IMR-90 (cell line): Measurements from ENCODE around the gene SLC35F6. TPM values are rescaled to one million over a fixed set of nuclear protein-coding genes. Genes with fewer than 3 reads are reported as not detected.

ENCODE experiments used
- ATAC-seq: fragments of 200-7000 bp; cut with Tn5 transposase; 2 replicates; pipeline ENCODE4 v1.9.1; 2020; ENCODE audit warnings: low read depth, mild to moderate bottlenecking, moderate library complexity
- BruUV-seq: library from RNA; stranded (reverse); fragments of 400-500 nt; replicated peaks from 2 replicates; lab custom pipeline; 2021; lab: Mats Ljungman, UMichigan
- CTCF ChIA-PET: fragments of 300-600 bp; formaldehyde crosslinking; extraction: SDS; loops from one replicate; lab custom pipeline; 2021; ENCODE audit warnings: antibody characterized with exemption; lab: Yijun Ruan, JAX
- POLR2A ChIA-PET: fragments of 300-600 bp; sonication (Branson Sonifier 250); formaldehyde crosslinking; loops from one replicate; lab custom pipeline; 2022; ENCODE audit warnings: antibody characterized with exemption; ENCODE audit not compliant: unreplicated experiment; lab: Charles Lee
- DNase-seq: peaks from one replicate; pipeline ENCODE4 v3.0.0; 2013
- H2AFZ ChIP-seq: replicated peaks from 2 replicates; pipeline ENCODE3; 2013; ENCODE audit warnings: low read length, mild to moderate bottlenecking; ENCODE audit not compliant: poor library complexity
- H2AK5ac ChIP-seq: 2 replicates; pipeline ENCODE4 v1.6.1; 2013; ENCODE audit warnings: low read depth, low read length, inconsistent platforms
- H2AK9ac ChIP-seq: replicated peaks from 2 replicates; pipeline ENCODE3; 2013; ENCODE audit warnings: mild to moderate bottlenecking, low read depth, low read length, moderate library complexity; ENCODE audit not compliant: poor library complexity
- H2BK120ac ChIP-seq: 2 replicates; pipeline ENCODE4 v1.6.1; 2013; ENCODE audit warnings: low read depth, low read length, inconsistent platforms
- H2BK15ac ChIP-seq: 3 replicates; pipeline ENCODE4 v1.6.1; 2013; ENCODE audit warnings: low read depth, low read length, inconsistent platforms
- H2BK20ac ChIP-seq: 2 replicates; pipeline ENCODE4 v1.6.1; 2013; ENCODE audit warnings: low read depth, mild to moderate bottlenecking, inconsistent platforms, low read length, moderate library complexity
- H2BK5ac ChIP-seq: 2 replicates; pipeline ENCODE4 v1.6.1; 2013; ENCODE audit warnings: mild to moderate bottlenecking, low read depth, low read length, inconsistent platforms; ENCODE audit not compliant: poor library complexity, severe bottlenecking
- H3K14ac ChIP-seq: replicated peaks from 2 replicates; pipeline ENCODE4 v1.6.1; 2013; ENCODE audit warnings: low read depth, low read length, inconsistent platforms
- H3K18ac ChIP-seq: 2 replicates; pipeline ENCODE4 v1.6.1; 2013; ENCODE audit warnings: low read depth, low read length, control low read depth
- H3K23ac ChIP-seq: 2 replicates; pipeline ENCODE4 v1.6.1; 2013; ENCODE audit warnings: low read depth, low read length, inconsistent platforms
- H3K27ac ChIP-seq: 2 replicates; pipeline ENCODE4 v1.5.1; 2013; ENCODE audit warnings: mild to moderate bottlenecking, control low read depth, low read length; ENCODE audit not compliant: insufficient read depth
- H3K27me3 ChIP-seq: 2 replicates; pipeline ENCODE4 v1.6.1; 2013; ENCODE audit warnings: low read length; ENCODE audit not compliant: control insufficient read depth, insufficient read depth
- H3K36me3 ChIP-seq: 2 replicates; pipeline ENCODE4 v1.6.1; 2013; ENCODE audit warnings: low read length, mixed read lengths; ENCODE audit not compliant: control insufficient read depth, insufficient read depth
- H3K4ac ChIP-seq: 2 replicates; pipeline ENCODE4 v1.6.1; 2013; ENCODE audit warnings: low read depth, low read length, inconsistent platforms
- H3K4me1 ChIP-seq: 2 replicates; pipeline ENCODE4 v1.6.1; 2013; ENCODE audit warnings: low read length, mixed read lengths; ENCODE audit not compliant: control insufficient read depth, insufficient read depth
- H3K4me2 ChIP-seq: 2 replicates; pipeline ENCODE4 v1.6.1; 2013; ENCODE audit warnings: low read depth, mild to moderate bottlenecking, control low read depth, low read length, moderate library complexity
- H3K4me3 ChIP-seq: 2 replicates; pipeline ENCODE4 v1.5.1; 2013; ENCODE audit warnings: low read depth, mild to moderate bottlenecking, control low read depth, low read length, moderate library complexity; ENCODE audit not compliant: insufficient read depth
- H3K56ac ChIP-seq: 2 replicates; pipeline ENCODE4 v1.6.1; 2013; ENCODE audit warnings: low read length, inconsistent platforms; ENCODE audit not compliant: insufficient read depth; ENCODE audit errors: extremely low read depth
- H3K79me1 ChIP-seq, 2 experiments: 2 replicates each; pipeline ENCODE4 v1.6.1; 2013; ENCODE audit warnings: low read length in 2 of 2, inconsistent platforms in 1 of 2, low read depth in 1 of 2
- H3K9ac ChIP-seq: 2 replicates; pipeline ENCODE4 v1.6.1; 2013; ENCODE audit warnings: low read depth, low read length, control low read depth
- H3K9me1 ChIP-seq: 2 replicates; pipeline ENCODE4 v1.6.1; 2013; ENCODE audit warnings: low read length, inconsistent platforms; ENCODE audit not compliant: insufficient read depth
- H3K9me3 ChIP-seq: 2 replicates; pipeline ENCODE4 v1.6.1; 2013; ENCODE audit warnings: low read length; ENCODE audit not compliant: control insufficient read depth, insufficient read depth
- H4K20me1 ChIP-seq: 2 replicates; pipeline ENCODE4 v1.6.1; 2013; ENCODE audit warnings: low read length, inconsistent platforms; ENCODE audit not compliant: insufficient read depth
- H4K5ac ChIP-seq: 2 replicates; pipeline ENCODE4 v1.6.1; 2013; ENCODE audit warnings: mild to moderate bottlenecking, low read depth, low read length, control low read depth
- H4K8ac ChIP-seq, 2 experiments: 2 replicates each; pipeline ENCODE4 v1.6.1; 2013; ENCODE audit warnings: low read depth in 2 of 2, low read length in 2 of 2, control low read depth in 1 of 2, inconsistent platforms in 1 of 2
- H4K91ac ChIP-seq: 2 replicates; pipeline ENCODE4 v1.6.1; 2013; ENCODE audit warnings: low read depth, low read length, inconsistent platforms; ENCODE audit not compliant: insufficient read depth
- BHLHE40 ChIP-seq: fragments of 150-350 bp; IDR thresholded peaks from 2 replicates; pipeline ENCODE4 v1.6.1; 2016; ENCODE audit warnings: mild to moderate bottlenecking, low read depth, low read length
- CHD1 ChIP-seq: IDR thresholded peaks from 2 replicates; pipeline ENCODE4 v1.6.1; 2012; ENCODE audit warnings: low read depth, low read length, improper control_type of control experiment
- CTCF ChIP-seq: conservative IDR thresholded peaks from 2 replicates; pipeline ENCODE4 v1.5.1; 2012; ENCODE audit warnings: mild to moderate bottlenecking, low read depth, low read length, improper control_type of control experiment
- MAZ ChIP-seq: IDR thresholded peaks from 2 replicates; pipeline ENCODE4 v1.6.1; 2012; ENCODE audit warnings: low read depth, mild to moderate bottlenecking, low read length, improper control_type of control experiment, moderate library complexity, borderline replicate concordance
- MXI1 ChIP-seq: IDR thresholded peaks from 2 replicates; pipeline ENCODE4 v1.6.1; 2012; ENCODE audit warnings: low read depth, mild to moderate bottlenecking, low read length, moderate library complexity, borderline replicate concordance
- POLR2A ChIP-seq: IDR thresholded peaks from 2 replicates; pipeline ENCODE4 v1.6.1; 2012; ENCODE audit warnings: mild to moderate bottlenecking, low read depth, low read length
- RAD21 ChIP-seq: IDR thresholded peaks from 2 replicates; pipeline ENCODE4 v1.6.1; 2012; ENCODE audit warnings: low read length, improper control_type of control experiment
- RFX5 ChIP-seq: IDR thresholded peaks from 2 replicates; pipeline ENCODE4 v1.8.0; 2012; ENCODE audit warnings: low read depth, mild to moderate bottlenecking, low read length, moderate library complexity
- SMC3 ChIP-seq: fragments of 150-350 bp; IDR thresholded peaks from 2 replicates; pipeline ENCODE4 v1.6.1; 2016; ENCODE audit warnings: low read depth, mild to moderate bottlenecking, antibody characterized with exemption, low read length, moderate library complexity
- USF2 ChIP-seq: fragments of 150-350 bp; IDR thresholded peaks from 2 replicates; pipeline ENCODE4 v1.6.1; 2017; ENCODE audit warnings: mild to moderate bottlenecking, antibody characterized with exemption, low read length, low read depth
- WGBS, 2 experiments: methylation state at CpG; one replicate each; pipeline versions ENCODE4 v1.1.5 to v1.1.7; 2013; ENCODE audit warnings: missing lambda C conversion rate in 2 of 2; ENCODE audit not compliant: insufficient read length in 1 of 2; ENCODE audit errors: extremely low coverage in 2 of 2; 5-methylcytosine and 5-hydroxymethylcytosine counted together
- dilution Hi-C: fragments of 300-500 bp; cut with HindIII; formaldehyde crosslinking; loops from one replicate; pipeline ENCODE4 v1.14.3; 2018; ENCODE audit warnings: low sequenced_read_pairs; ENCODE audit not compliant: unreplicated experiment
- in situ Hi-C: fragments of 300-500 bp; cut with MboI; formaldehyde crosslinking; loops from 3 replicates; pipeline ENCODE4 v1.14.3; 2019; ENCODE audit warnings: low sequenced_read_pairs, inconsistent platforms, mixed read lengths
- intact Hi-C: fragments of 100-400 bp; cut with micrococcal nuclease; formaldehyde crosslinking; loops from 2 replicates; pipeline ENCODE4 v1.10.0; 2022
- polyA plus RNA-seq, 3 experiments: library from polyadenylated mRNA; depleted of rRNA; stranded (reverse); fragments of >200 nt; gene quantifications; 2 replicates each; pipeline ENCODE4 v1.2.3, GENCODE V29; 2012; ENCODE audit warnings: low replicate concordance in 1 of 3
- total RNA-seq: library from RNA; depleted of rRNA; stranded (reverse); fragments of >200 nt; gene quantifications from 2 replicates; pipeline ENCODE4 v1.2.3, GENCODE V29; 2012

Gene SLC35F6
- total and polyA plus RNA-seq, 2 of the 4 experiments (the other 2 are of a cell fraction): 19.1 to 30.6 TPM

- Histone ChIP-seq H3K9me1 (no peaks in the 10 kb centered on the region), H3K18ac (no peak overlapping the region), H3K4me2 (no peak overlapping the region), H3K4me1 (no peaks in the 10 kb centered on the region), H2AK5ac (no peak overlapping the region), H2BK15ac (no peak overlapping the region), H3K23ac (no peak overlapping the region), H3K9me3 (no peaks in the 10 kb centered on the region), H3K4ac (no peak overlapping the region), H3K27me3 (peaks cover 15% of the 10 kb centered on the region), H4K5ac (no peak overlapping the region), H3K79me1 (no peaks in the 10 kb centered on the region), H3K36me3 (no peaks in the 10 kb centered on the region), H3K14ac (no peak overlapping the region), H2BK120ac (no peak overlapping the region), H2AK9ac (no peak overlapping the region), H4K20me1 (no peaks in the 10 kb centered on the region), H4K91ac (no peak overlapping the region), H2AFZ (no peak overlapping the region), H3K56ac (no peak overlapping the region), H2BK5ac (no peak overlapping the region), H4K8ac (no peak overlapping the region), H3K4me3 (no peak overlapping the region), H2BK20ac (no peak overlapping the region), H3K9ac (no peak overlapping the region), H3K27ac (no peak overlapping the region)
- ATAC-seq (no peak), DNase-seq (no peak)
- TF ChIP-seq POLR2A: no peak
- no peak for TF ChIP-seq BHLHE40
- TF ChIP-seq CTCF: no peak
- no peak for TF ChIP-seq USF2
- no peak for TF ChIP-seq CHD1
- TF ChIP-seq MAZ: no peak
- no peak for TF ChIP-seq SMC3
- TF ChIP-seq RAD21: no peak
- no peak for TF ChIP-seq MXI1
- TF ChIP-seq RFX5: no peak
- intact Hi-C loops (no loop called here), dilution Hi-C loops (no loop called here), in situ Hi-C loops (no loop called here)
- BruUV-seq: no TSS peak
- POLR2A ChIA-PET: no interaction called here
- CTCF ChIA-PET: interaction anchor here (0.5 kb wide), 1 partner anchor 23 kb away, joined by 3 read pairs; no protein-coding TSS in a partner anchor
- no CpG with 5 or more reads among the region's 6 CpGs for WGBS, 2 experiments
These were observed 58.8 kb downstream of the SLC35F6 start for GRCh38 chr2:26822877-26823276.
